Stimulated activated CD8-positive, alpha-beta memory T cell treated with anti-CD3 and anti-CD28 coated beads, Interleukin-12 subunit alpha, Interleukin-12 subunit beta, amount 100 ng/mL, for 1 hour (primary cell): ENCODE data around the gene RBP5.
"Not testable (repeated sequence)": the region's sequence is repeated elsewhere in the genome, so short reads cannot be mapped to it uniquely, and the experiment has no call there.

Experiments
- DNase-seq: peaks from one replicate; pipeline ENCODE4 v3.0.0-alpha.2; 2020; ENCODE audit warnings: low read depth

RBP5 gene

DNA sequence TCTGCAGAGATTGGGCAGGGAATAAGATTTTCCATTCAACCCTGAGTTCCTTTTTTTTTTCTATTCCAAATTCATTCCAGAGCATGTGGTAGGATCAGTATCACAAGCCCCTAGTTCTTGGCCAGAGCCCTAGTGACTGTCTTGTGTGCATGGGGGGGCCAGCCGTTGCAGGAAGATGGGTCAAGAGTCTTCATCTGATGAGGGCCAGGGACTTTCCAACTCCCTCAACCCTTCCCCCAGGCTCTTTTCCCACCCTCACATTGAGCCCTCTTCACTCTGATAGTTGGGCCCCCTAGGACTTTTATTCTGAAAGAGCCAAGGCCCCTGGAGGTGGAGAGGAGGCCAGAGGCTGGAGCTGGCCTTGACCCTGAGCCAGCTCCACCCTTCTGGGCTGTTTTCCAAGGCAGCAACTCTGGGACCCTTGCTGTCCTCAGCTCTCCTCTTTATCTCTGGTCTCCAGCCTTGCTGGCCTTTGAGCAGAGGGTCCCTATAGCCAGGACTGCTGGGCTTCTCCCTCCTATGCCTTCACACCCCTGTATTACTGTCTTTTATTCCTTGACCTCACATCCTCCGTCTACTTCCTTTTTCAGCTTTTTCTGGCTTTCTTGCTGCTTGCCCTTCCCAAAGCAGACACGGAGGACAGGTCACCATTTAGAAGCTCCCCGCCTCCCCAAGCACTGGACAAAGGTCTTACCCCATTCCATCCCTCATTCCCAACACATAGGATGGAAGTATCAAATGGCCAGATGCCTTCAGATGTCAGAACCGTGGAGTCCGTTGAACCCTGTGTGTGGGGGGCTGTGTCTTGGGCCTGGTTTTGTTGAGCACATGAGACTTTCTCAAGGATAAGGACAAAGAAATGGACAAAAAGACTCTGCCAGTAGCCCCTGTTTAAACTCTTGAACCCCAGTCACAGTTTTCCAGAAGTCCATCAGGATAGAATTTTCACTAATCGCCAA is 5.6 kb downstream of the RBP5 start:
- DNase-seq: no peak

DNA sequence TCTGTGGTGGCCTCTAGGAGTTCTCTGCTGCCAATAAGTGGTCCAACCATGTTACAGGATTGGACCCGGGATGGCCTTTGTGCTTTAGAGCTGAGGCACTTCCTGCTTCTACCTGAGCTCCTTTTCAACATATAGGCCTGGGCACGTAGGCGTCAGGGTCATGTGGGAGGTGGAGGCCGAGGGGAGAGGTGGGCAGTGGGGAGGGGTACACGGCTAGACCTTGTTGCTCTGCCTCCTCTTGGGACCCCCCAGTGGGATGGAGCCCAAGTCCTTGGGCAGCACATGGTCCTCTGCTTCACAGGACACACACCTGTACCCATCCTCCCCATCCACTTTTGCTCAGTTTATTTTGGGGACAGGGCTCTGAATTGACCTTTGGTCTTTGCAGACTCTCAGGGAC is 7.4 kb downstream of the RBP5 start:
- no peak for DNase-seq

DNA sequence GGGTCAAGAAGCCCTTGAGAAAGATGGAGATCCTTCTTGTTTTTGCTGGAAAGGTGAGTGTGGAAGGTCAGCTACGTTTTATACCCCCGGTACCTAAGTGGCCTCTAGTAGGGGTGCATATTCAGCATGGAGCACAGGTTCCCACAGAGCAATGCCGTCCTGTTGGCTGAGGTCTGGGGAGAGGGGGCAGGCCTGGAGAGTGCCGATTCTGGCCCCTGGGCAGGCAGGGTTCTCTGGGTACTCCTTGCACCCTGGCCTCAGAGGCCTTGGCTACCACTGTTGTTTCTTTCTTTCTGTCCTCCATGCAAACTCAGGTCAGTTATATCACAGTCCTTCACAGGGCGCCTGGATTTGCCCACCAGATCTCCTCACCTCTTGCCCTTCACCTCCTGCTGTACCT is 8.5 kb downstream of the RBP5 start:
- DNase-seq: no peak

DNA sequence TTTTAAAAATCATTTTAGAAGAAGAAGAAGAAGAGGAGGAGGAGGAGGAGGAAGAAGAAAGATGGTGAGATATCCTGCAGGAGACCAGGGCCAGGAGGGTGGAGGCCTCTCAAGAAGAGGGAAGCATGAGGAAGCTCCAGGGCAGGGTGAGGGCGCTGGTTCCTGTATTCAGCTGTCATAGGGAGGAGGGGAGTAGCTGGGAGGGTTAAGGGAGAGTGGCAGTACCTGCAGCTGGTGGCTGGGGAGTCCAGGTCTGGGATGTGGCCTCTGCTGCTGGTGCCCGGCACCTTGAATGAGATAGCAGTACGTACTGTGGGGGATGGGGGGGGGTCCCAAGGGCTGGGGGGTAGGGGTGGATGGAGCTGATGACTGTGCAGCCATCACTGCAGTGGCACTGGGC is 9.8 kb downstream of the RBP5 start:
- DNase-seq: no peak

DNA sequence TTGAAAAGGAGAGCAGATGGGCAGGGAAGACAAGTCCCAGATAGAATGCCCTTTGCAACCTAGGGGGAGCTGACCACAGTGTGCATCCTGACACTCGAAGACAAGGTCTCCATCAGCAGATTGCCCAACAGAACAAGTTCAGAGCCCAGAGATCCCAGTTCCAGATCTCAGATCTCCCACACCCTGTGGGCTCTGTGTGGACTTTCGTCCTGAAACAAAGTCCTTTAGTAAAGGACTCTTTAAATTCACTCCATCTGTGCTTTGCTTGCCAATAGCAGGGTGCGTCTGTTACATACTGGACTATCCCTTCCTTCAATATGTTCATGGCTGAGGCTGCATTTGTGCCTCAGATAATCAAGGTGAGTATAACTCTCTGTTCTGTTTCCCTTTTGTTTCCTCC is 11.0 kb downstream of the RBP5 start:
- DNase-seq: no peak

DNA sequence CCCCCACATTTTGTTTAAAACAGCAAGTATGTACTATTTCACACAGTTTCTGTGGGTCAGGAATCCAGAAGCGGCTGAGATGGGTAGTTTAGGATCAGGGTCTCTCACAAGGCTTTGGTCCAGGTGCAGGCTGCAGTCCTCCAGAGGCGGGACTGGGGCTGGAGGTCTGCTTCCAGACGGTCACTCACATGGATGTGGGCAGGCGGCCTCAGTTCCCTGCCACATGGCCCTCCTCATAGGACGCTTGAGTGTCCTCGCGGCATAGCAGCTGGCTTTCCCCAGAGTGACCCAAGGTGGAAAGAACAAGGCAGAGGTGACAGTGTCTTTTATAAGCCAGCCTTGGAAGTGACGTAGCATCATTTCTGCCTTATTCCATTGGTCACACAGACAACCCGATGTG is 11.8 kb downstream of the RBP5 start:
- no peak for DNase-seq

DNA sequence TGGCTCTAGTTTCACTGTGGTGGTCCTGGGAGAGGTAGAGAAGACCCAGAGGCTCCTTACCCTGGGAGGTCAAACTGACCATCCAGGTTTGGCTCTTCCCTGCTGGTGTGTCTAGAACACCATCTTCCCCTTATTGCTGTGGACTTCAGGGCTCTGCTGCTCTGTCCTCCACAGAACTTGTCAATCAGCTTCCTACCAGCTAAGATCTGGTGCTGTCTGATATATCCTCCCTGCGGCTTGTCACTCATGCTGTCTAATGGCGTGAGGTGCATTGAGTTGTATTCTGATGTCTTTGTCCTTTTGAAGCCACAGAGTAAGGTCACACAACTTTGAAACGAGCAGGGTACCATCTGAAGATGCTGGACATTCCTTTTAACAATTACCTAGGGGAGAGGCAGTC is 12.5 kb downstream of the RBP5 start:
- no peak for DNase-seq

DNA sequence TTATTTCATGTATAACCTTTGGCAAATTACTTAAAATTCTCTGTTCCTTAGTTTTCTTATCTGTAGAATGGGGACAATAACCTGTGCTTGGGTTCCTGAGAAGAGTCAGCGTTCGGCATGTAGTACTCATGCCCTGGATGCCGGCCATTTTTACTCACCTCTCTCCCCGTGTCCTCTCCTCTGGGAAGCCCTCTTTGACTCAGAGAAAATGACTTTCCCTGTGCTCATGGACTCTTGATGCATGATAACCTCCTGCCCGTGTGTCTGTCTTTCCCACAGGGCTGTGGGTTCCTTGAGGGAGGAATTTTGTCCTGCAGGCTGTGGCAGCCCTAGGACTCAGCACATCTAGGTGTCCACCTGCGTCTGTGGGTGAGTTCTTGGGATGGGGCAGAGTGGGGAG is 13.8 kb downstream of the RBP5 start:
- DNase-seq: no peak

DNA sequence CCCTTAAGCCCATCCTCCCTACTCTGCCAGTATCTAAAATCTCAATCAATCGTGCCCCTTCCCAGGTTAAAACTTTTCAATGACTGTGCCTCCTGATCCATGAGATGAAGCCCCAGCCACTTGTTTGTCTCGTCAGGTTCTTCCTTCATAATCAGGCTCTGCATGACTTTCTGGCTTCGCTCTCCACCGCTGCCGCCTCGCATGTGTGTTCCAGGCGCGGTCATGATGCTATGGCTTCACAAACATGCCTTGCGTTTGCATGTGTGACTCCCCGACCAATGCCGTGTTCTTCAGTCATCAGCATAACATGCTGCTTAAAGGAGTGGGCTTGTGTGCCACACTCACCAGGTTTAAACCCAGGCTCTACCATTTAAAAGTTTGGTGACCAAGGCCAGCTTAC is 14.7 kb downstream of the RBP5 start:
- DNase-seq: no peak

DNA sequence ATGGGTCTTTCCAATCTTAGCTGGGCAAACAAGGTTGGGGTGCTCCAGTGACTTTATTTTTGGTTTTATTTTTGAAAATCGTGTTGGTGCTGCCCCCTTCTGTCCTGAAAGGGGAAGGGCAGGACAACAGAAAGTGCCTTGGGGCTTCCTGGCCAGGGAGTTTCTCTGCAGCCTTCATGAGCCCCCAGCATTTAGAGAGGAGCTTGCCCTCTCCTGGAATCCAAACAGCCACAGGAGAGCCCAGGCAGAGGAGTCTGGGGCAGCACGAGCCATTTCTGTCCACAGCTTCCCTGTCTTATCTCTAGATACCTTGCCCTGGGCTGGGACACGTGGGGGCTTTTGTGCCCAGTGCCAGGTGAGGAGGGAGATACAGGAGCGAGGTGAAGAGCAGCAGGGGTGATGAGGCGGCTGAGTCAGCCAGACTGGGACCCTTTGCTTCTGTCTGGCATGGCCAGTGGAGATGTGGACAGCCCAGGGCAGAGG is 15.3 kb downstream of the RBP5 start:
- peak; percentile 33 for DNase-seq

DNA sequence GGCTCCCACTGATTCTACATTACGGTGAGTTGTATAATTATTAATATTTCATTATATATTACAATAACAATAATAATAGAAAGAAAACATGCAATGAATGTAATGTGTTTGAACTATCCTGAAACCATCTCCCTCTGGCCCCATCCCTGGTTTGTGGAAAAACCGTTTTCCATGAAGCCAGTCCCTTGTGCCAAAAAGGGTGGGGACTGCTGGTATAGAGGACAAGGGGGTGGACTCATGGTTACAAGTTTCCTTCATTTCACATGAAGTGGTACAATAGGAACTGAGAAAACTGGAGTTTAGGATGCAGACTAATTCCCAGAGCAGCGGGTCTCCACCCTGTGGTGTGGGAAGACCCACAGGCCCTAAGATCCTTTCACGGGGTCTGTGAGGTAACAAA is 16.6 kb downstream of the RBP5 start:
- DNase-seq: no peak

DNA sequence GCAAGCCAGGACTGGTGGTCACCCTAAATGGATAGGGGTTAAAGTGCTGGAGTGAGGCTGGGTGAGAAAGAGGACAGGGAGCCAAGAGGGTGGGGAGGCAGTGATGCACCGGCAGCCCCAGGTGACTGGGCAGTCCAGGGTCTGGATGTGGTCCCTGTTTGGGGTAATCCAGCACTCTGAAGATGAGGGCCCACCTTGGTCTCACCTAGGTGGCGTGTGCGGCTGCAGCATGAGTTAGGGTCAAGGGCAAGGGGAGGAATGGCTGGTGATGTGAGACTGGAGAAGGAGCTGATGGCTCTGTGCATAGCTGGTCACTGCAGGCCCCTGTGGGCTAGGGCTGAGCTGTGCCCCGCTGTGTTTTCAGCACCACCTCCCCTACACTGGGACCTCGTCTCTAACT is 18.0 kb downstream of the RBP5 start:
- no peak for DNase-seq

DNA sequence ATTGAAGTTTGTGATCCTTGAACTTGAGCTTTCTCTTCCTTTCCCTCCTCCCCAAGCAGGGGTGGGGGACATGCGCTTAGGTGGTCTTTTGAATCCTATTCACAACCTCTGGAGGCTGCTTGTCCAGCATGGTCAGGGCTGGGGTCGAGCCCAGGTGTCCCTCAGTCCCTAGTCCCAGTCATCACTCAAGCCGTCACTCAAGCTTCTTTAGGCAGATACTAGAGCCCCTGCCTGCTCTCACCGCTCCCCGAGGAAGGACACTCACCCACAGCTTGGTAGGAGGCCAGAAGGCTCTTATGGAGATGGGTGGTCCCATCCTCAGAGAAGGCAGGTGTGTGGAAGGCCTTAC is 19.1 kb downstream of the RBP5 start:
- no peak for DNase-seq

DNA sequence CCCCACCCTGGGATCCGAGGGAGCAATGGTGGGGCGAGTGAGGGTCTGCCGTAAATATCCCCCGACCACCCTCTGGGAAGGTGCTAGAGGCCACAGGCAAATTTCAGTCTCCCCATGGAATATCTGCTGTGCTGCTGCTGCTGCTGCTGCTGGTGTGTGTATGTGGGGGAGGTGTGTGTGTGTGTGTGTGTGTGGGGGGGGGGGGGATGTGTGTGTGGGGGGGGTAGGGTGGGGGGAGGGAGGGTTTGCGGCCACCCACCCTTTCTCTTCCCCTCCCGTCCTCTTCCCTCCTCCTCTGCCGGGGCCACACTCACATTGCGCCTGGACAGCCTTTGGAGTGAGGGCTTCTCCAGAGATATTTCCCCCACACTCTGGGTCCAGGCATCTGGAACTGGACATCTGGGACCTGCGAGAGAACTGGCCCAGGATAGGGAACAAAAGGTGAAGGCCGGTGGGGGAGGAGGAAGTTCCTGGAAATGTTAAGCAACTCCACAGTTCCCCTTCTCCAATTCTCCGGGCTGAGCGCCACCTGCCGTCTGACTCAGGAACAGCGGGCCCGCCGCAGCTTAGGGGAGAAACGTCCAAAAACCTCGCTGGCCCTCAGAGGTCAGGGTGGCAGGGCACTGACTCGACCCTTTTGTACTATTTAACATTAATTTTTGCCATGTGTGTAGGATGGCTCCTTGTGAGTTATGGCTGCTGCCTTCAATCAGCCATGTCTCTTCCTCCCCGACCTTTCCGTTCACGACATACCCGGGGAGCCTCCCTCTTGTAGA is 19.7 kb downstream of the RBP5 start, which contains the start of gene C1RL:
Gene C1RL, minus strand, starts transcription at position 419 of the 776 bp plus-strand sequence. Its CDS starts 34 bp downstream, at position 385.
- DNase-seq: peak; percentile 68

DNA sequence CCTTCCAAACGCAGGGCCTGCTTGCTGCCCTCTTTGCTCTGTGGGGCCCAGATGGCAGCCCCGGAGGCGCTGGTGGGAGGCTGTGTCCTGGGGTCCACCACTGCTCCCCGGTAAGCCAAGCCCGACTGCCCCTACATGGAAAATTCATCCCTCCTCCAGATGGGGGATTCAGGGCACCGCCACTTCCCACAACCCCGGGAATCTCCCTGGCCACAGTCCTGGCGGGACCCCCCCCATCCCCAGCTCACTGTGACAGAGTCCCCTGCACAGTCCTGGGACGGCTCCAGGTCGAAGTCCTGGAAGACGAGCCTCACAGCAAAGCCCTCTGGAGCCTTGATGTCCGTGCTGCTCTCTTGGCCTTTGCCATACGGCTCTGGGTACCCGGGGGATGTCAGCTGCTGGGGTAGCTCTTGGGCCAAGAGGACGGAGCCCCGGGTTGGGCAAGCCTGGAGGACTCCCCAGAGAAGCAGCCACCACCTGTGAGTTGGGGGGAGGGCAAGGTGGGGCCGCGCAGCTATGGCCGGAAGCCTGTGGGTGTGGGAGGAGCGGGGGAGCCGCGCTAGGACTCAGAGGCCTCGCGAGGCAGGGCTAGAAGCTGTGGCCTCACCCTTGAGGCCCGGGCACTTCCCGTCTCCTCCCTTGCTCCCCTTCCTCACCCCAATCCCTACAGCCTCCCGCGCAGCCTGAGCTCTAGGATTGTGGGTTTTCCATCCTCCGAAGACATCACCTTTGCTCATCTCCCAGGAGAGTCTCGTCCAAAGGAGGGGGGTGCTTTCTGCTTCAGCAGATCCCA is 20.5 kb downstream of the RBP5 start:
- peak; percentile 56 for DNase-seq

DNA sequence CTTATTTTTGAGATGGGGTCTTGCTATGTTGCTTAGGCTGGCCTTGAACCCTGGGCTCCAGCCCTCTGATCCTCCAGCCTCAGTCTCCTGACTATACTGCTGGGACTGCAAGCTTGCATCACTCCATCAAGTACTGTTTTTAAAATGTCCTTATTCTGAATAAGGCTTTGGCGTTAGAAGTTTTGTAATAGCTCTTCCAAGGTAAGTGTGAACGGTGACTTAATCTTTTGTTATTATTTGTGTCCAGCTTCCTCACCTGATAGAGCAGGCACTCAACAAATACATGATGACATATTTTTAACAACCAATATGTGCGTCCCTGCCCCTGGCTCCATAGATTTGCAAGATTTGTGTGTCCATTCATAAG is 21.1 kb downstream of the RBP5 start:
- no peak for DNase-seq

DNA sequence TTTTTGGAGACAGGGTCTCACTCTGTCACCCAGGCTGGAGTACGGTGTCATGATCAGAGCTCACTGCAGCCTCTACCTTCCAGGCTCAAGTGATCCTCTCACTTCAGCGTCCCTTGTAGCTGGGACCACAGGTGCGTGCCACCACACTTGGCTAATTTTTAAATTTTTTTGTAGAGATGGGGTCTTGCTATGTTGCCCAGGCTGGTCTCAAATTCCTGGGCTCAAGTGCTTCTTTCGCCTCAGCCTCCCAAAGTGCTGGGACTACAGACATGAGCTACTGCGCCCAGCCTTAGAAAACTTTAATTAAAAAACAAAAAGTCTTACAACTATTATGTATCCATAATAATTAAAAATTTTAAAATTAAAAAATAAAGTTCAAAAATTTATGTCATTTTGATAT is 21.5 kb downstream of the RBP5 start:
- not testable (repeated sequence) for DNase-seq

DNA sequence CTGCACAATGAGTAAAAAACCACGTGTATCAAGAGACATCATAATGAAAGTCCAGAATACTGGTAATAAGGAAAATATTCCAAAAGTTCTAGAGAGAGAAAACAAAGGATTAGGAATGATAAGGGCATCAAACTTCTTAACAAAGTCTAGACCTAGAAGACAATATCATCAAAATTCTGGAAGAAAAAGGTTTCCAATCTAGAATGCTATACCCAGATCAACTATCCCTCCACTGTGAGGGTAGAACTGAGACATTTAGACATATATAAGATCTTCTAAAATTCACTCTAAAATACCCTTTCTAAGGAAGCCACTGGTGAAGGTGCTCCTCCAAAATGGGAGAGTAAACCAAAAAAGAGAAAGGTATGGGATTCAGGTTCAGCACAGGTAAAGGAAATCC is 22.6 kb downstream of the RBP5 start:
- DNase-seq: no peak

DNA sequence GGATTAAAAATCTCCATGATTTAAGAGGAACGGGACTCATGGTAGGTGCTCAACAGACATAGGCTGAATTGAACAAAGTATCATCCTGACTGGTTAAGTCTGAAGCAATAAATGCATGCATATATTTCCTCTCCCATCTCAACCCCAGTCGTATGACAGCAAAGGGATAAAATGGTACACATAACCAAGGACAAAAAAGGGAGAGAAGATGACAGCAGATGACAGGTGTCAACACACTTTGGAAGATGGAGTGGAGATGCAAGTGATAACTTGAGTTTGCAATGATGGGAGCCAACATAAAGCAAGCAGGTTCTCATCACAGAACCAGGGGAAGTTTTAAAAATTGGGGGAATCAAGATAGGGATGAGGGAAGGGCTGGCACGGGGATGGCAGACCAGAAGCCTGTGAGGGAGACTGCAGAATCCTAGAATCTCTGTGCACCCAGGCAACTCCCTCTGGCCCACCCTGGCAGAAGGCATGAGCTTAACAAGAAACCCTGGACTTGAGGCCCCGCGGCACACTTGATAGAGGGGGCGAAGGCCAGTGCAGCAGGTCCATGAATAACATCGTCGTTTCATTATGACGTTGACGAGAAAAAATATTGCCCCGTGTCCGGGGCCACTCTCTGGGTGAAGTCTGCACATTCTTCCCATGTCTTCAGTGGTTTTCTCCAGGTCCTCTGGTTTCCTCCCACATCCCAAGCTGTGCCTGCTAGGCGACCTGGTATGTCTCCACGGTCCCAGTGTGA is 24.7 kb downstream of the RBP5 start:
- DNase-seq: no peak

DNA sequence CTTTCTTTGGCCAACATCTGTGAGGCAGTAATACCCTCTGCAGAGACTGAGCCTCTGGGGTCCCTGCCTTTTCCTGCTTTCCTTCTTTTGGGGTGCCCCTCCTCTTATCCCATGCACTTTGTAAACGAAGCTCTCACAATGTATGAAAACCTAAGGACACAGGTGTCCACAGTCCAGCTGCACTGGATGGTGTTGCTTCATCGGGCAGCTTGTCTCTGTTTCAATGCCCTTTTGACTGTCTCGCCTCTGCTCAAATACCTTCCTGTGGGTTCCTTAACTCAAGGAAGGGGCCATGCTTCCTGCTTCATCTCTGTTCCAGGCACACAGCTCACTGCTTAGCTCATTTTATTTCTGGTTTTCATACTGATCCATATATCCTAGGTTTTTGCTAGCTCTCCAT is 26.1 kb downstream of the RBP5 start:
- DNase-seq: no peak

DNA sequence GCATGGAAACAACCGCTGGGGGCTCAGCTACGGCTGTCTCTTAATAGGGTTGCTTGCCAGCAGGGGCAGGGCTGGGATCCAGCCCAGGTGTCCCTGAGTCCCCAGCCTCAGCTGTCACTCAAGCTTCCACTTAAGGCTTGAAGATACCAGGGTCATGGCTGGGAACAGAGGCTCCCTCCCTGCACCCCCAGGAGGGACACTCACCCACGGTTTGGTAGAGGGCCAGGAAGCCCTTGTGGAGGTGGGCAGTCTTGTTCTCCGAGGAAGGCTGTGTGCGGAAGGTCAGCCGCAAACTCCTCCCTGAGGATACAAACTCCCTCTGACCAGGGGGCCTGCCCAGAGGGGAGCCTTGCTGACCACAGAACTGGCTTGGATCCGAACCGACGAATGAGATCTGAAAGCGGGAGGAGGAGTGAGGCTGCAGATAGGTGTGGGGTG is 27.0 kb downstream of the RBP5 start:
- no peak for DNase-seq
